ENCODE results near the gene REPS1.
"Not testable (repeated sequence)": the region's sequence is repeated elsewhere in the genome, so short reads cannot be mapped to it uniquely, and the experiment has no call there.

The REPS1 gene

DNA sequence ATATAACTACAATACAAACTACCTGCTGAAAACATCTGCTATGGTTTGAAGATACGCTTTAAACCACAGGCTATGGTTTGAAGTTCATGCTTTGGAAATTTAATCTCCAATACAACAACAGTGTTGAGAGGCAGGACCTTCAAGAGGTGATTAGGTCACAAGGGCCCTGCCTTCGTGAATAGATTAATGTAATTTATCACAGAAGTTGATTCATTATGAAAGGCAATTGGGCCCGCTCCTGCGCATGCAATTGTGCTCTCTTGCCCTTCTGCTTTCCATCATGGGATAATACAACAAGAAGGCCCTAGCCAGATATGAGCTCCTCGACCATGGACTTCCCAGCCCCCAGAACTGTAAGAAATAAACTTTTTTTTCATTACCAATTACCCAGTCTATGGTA is 21.2 kb downstream of the REPS1 start:
- DNase-seq = no peak

- no peak for DNase-seq
Observed at GRCh38 chr6:138965971-138966370, 22.1 kb downstream of the REPS1 start.

- DNase-seq = no peak
Observed at GRCh38 chr6:138965291-138965874, 22.7 kb downstream of the REPS1 start.

DNA sequence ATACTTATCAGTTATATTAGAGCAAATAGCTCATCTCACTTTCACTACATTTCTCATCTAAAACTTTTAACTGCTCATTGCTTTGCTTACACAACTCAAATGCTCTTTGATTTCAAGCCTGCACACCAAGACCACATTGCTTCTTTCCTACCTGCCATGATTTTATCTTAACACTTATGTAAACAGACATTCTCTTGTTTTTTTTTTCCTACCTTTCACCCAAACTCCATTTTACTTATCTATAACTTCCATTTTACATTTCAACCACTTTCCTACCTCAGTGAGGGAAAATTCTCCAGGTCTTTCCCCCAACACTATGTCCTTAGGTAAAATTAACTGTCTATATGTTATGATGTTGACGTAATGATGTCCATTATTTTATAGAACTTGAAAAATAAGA is 24.0 kb downstream of the REPS1 start:
- DNase-seq = no peak

- DNase-seq = no peak
Observed at GRCh38 chr6:138963531-138963930, 24.5 kb downstream of the REPS1 start.

- DNase-seq = no peak
Observed at GRCh38 chr6:138963119-138963518, 24.9 kb downstream of the REPS1 start.

GRCh38 chr6:138959521-138959920 is 28.5 kb downstream of the REPS1 start:
- no peak for DNase-seq

- DNase-seq = no peak
Observed at GRCh38 chr6:138958595-138958994, 29.5 kb downstream of the REPS1 start.

- DNase-seq = no peak
Observed at GRCh38 chr6:138957903-138958302, 30.1 kb downstream of the REPS1 start.

GRCh38 chr6:138957484-138957883 is 30.6 kb downstream of the REPS1 start:
- DNase-seq = no peak

GRCh38 chr6:138956244-138956924 is 31.7 kb downstream of the REPS1 start:
- DNase-seq = no peak

DNA sequence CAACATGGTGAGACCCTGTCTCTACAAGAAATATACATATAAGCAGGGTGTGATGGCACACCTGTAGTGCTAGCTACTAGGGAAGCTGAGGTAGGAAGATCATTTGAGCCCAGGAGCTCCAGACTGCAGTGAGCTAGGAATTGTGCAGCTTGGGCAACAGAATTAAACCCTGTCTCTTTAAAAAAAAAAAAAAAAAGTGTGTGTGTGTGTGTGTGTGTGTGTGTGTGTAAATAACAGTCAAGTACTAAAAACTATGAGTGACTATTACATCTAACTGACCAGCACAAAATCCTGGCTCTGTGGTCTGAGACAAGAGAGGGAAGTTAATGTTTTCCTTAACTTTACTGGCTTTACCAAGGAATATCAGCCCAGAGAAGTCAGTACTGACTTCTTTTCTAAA is 32.8 kb downstream of the REPS1 start:
- DNase-seq = no peak

- DNase-seq = no peak
Observed at GRCh38 chr6:138953451-138953850, 34.6 kb downstream of the REPS1 start.

DNA sequence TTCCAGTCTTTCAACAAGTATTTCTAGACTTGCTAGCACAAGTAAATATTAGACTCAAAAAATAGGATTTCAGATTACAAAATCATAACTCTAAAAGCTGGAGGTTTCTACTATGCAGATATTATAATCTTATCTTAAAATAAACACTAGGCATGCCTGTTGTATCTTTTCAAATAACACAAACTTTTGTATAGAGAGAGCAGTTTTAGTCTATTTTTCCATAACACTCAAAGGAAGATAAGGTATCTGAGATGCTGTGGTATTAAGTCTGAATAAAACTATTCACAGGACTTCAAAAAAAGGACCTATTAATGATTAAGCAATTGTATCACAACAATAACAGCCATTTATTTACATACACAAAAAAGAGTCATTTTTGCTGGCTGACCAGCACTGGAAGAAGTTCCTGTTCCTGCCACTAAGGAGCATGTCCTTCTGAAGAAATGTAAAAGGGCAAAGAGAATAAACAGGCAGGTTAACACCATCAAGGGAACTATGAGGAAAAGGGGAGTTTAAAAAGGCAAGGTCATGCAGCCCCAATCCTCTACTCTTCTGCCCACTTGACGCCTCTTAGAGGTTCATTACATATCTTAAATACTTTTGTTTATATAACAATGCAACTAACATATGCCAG is 39.4 kb downstream of the REPS1 start:
- no peak for DNase-seq

DNA sequence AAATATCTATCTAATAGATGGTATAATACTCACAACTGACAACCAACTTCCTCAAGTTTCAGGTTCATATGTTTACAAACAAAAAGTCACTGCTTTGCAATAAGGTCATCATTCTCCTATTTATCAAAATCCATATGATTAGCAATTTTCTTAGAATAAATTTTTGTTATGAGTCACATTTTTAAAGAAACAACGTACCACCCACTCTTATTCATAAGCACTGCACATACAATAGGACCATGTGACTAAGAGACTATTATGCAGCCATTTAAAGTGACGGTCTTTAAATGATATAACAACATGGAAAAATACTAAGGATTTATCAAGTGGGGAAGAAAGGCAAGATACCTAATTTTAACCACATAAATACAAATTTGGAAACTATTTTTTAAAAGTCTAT is 40.0 kb downstream of the REPS1 start:
- no peak for DNase-seq

DNA sequence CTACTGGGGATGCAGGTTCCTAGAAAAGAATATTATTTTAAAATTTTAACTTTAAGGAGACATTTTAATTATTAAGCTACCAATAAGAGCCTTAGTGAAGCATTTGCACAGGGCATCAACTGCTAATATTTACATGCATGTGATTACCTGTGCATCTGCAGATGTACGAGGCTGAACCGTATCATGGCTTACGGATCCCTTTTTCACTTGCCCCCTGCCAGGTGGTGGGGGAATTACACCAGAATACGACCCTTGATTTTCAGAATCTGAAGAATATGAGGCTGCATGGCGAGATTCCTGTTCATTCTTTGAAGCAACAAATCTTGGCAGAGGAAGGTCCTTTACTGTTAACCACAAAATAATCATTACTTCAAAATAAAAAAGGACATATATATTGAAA is 42.7 kb downstream of the REPS1 start:
- no peak for DNase-seq

GRCh38 chr6:138944412-138944811 is 43.6 kb downstream of the REPS1 start:
- DNase-seq = no peak

DNA sequence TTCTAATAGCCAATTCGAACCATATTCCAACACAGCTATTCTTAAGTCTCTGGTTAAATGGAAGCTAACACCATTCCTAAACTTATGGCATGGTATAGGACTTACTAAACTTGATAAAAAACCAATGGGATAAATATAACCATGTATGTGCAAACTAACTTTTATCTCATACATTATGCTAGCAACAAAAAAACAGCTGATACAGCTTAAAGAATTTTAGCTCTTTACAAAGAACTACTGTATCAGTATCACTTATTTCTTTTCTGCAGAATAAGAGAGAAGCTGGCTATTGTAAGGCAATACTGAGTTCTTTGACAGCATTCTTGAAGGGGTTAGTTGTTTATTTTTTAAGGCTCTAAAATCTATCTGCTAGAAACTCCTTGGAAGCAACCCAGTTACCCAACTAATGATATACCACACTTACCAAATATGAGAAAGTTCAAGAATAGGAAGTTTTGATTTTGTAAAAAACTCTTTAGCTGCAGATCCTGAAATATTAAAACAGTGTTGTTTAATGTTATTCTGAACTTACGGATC is 44.9 kb downstream of the REPS1 start:
- DNase-seq = no peak

GRCh38 chr6:138936873-138937272 is 51.2 kb downstream of the REPS1 start:
- DNase-seq = not testable (repeated sequence)

- no peak for DNase-seq
Observed at GRCh38 chr6:138931660-138932059, 56.4 kb downstream of the REPS1 start.

- DNase-seq = no peak
Observed at GRCh38 chr6:138926579-138926978, 61.5 kb downstream of the REPS1 start.

GRCh38 chr6:138925806-138926205 is 62.2 kb downstream of the REPS1 start:
- no peak for DNase-seq

DNA sequence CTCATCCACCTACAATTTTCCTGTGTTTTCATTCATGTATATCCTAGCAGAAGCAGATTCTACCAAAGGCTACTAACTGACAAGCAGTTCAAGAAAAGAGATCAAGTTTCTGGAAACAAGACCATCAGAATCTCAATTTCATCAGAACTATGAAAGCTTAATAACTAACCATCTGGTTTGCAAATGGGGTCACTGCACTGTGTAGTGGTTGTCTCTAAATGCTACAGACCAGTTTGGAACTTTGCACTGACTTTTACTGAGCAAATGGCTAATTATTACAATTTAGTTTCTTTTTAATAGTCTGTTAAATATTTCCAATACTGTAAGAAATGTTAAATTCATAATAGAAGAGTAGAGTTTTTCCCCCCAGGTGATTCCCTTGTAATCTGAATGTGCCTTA is 64.5 kb downstream of the REPS1 start:
- DNase-seq = no peak

GRCh38 chr6:138920906-138921305 is 67.1 kb downstream of the REPS1 start:
- no peak for DNase-seq
